GM12878 (cell line): Measurements from ENCODE around the gene CD40LG. TPM values are rescaled to one million over a fixed set of nuclear protein-coding genes. Genes with fewer than 3 reads are reported as not detected.

Source experiments
- ATAC-seq: fragments of 200-7000 bp; cut with Tn5 transposase; 3 replicates; pipeline ENCODE4 v1.9.1; 2020; ENCODE audit warnings: mild to moderate bottlenecking, moderate library complexity
- BruUV-seq: library from RNA; stranded (reverse); fragments of 400-500 nt; replicated peaks from 2 replicates; lab custom pipeline; 2021; lab: Mats Ljungman, UMichigan
- CTCF ChIA-PET: fragments of 300-600 bp; sonication (Branson Sonifier 250); formaldehyde crosslinking; extraction: SDS; loops from one replicate; lab custom pipeline; 2021; ENCODE audit warnings: inconsistent platforms; lab: Yijun Ruan, JAX
- POLR2A ChIA-PET: fragments of 350-600 bp; formaldehyde crosslinking; extraction: SDS; loops from one replicate; lab custom pipeline; 2021; ENCODE audit warnings: inconsistent platforms; lab: Charles Lee
- RAD21 ChIA-PET: fragments of 300-600 bp; sonication (Branson Sonifier 250); formaldehyde crosslinking; loops from one replicate; lab custom pipeline; 2023; ENCODE audit warnings: antibody characterized with exemption; ENCODE audit not compliant: unreplicated experiment; lab: Charles Lee
- SMC1A ChIA-PET: fragments of 300-600 bp; sonication (Branson Sonifier 250); formaldehyde crosslinking; loops from one replicate; lab custom pipeline; 2023; ENCODE audit not compliant: unreplicated experiment, uncharacterized antibody; lab: Charles Lee
- DNase-seq: peaks from one replicate; pipeline ENCODE4 v3.0.0-alpha.2; 2011; ENCODE audit warnings: low read depth, low spot score
- FAIRE-seq: peaks from 3 replicates; lab custom pipeline; 2011; peaks lifted over from hg19 to GRCh38; lab: Jason Lieb, UNC
- H2AFZ ChIP-seq: 2 replicates; pipeline ENCODE4 v1.6.0; 2011; ENCODE audit warnings: low read depth, low read length, control low read depth; ENCODE audit not compliant: control insufficient read depth
- H3K27ac ChIP-seq: 2 replicates; pipeline ENCODE4 v1.5.1; 2011; ENCODE audit warnings: control low read depth; ENCODE audit not compliant: control insufficient read depth, insufficient read depth
- H3K27me3 ChIP-seq, 2 experiments: replicated peaks in 1 of 2; 2 replicates each; pipeline versions ENCODE4 v1.6.0 to v1.6.1; 2011; ENCODE audit warnings: low read length in 1 of 2; ENCODE audit not compliant: control insufficient read depth in 2 of 2, insufficient read depth in 2 of 2
- H3K36me3 ChIP-seq, 2 experiments: 2 replicates each; pipeline ENCODE4 v1.5.1; 2011; ENCODE audit warnings: low read length in 1 of 2; ENCODE audit not compliant: control insufficient read depth in 2 of 2, insufficient read depth in 2 of 2
- H3K4me1 ChIP-seq: 2 replicates; pipeline ENCODE4 v1.6.1; 2011; ENCODE audit warnings: mild to moderate bottlenecking, low read length, moderate library complexity, mixed read lengths; ENCODE audit not compliant: control insufficient read depth, insufficient read depth
- H3K4me2 ChIP-seq: 2 replicates; pipeline ENCODE4 v1.6.0; 2011; ENCODE audit warnings: control low read depth; ENCODE audit not compliant: control insufficient read depth, insufficient read depth
- H3K4me3 ChIP-seq: fragments of 200-600 bp; sonication (generic); 2 replicates; pipeline ENCODE4 v1.5.1; 2016
- H3K79me2 ChIP-seq: 2 replicates; pipeline ENCODE4 v1.6.0; 2011; ENCODE audit warnings: low read length; ENCODE audit not compliant: control insufficient read depth, insufficient read depth
- H3K9ac ChIP-seq: 2 replicates; pipeline ENCODE4 v1.8.0; 2011; ENCODE audit warnings: low read length, control low read depth, mixed read lengths; ENCODE audit not compliant: control insufficient read depth, insufficient read depth
- H3K9me3 ChIP-seq: replicated peaks from 3 replicates; pipeline ENCODE4 v1.5.1; 2011; ENCODE audit warnings: mild to moderate bottlenecking, low read length; ENCODE audit not compliant: control insufficient read depth, insufficient read depth
- H4K20me1 ChIP-seq: 2 replicates; pipeline ENCODE4 v1.6.0; 2011; ENCODE audit not compliant: control insufficient read depth, insufficient read depth
- CREB1 ChIP-seq: IDR thresholded peaks from 2 replicates; pipeline ENCODE4 v1.6.1; 2012; ENCODE audit warnings: low read depth, mild to moderate bottlenecking, inconsistent platforms
- GATAD2B ChIP-seq: fragments of 450-650 bp; conservative IDR thresholded peaks from 2 replicates; pipeline ENCODE4 v1.6.1; 2017; ENCODE audit warnings: low read depth, mild to moderate bottlenecking, moderate library complexity
- HDAC2 ChIP-seq: fragments of 200-600 bp; sonication (generic); IDR thresholded peaks from 2 replicates; pipeline ENCODE4 v1.6.1; 2017
- HDAC6 ChIP-seq: fragments of 200-600 bp; sonication (generic); IDR thresholded peaks from one replicate; pipeline ENCODE4 v1.8.0; 2017; ENCODE audit warnings: antibody characterized with exemption; ENCODE audit not compliant: unreplicated experiment
- KDM1A ChIP-seq: fragments of 200-600 bp; sonication (generic); IDR thresholded peaks from 2 replicates; pipeline ENCODE4 v1.6.1; 2016; ENCODE audit warnings: borderline replicate concordance
- POLR2A ChIP-seq: IDR thresholded peaks from 2 replicates; pipeline ENCODE4 v1.6.1; 2011; ENCODE audit warnings: low read depth, mild to moderate bottlenecking, low read length
- PRDM15 ChIP-seq: fragments of 450-650 bp; formaldehyde crosslinking; IDR thresholded peaks from 2 replicates; pipeline ENCODE4 v1.4.0; 2020; ENCODE audit warnings: mild to moderate bottlenecking, moderate library complexity
- RB1 ChIP-seq: fragments of 450-650 bp; formaldehyde crosslinking; IDR thresholded peaks from 2 replicates; pipeline ENCODE4 v1.6.1; 2017; ENCODE audit warnings: mild to moderate bottlenecking, borderline replicate concordance
- SMC3 ChIP-seq: IDR thresholded peaks from 2 replicates; pipeline ENCODE4 v1.6.1; 2011; ENCODE audit warnings: low read length, improper control_type of control experiment, borderline replicate concordance
- SPI1 ChIP-seq: IDR thresholded peaks from 2 replicates; pipeline ENCODE4 v1.6.1; 2011; ENCODE audit warnings: low read depth, mild to moderate bottlenecking, low read length, moderate library complexity, borderline replicate concordance; ENCODE audit not compliant: insufficient read depth
- STAT3 ChIP-seq: IDR thresholded peaks from 2 replicates; pipeline ENCODE4 v1.6.1; 2011; ENCODE audit warnings: low read depth, low read length, improper control_type of control experiment
- TCF7 ChIP-seq: IDR thresholded peaks from 2 replicates; pipeline ENCODE4 v1.6.1; 2014; ENCODE audit warnings: antibody characterized with exemption, borderline replicate concordance
- WGBS: methylation state at CpG from one replicate; pipeline ENCODE4 v1.1.6; 2016; ENCODE audit warnings: low lambda C conversion rate; ENCODE audit not compliant: insufficient replicate concordance, insufficient coverage; ENCODE audit errors: missing lambda C conversion rate; 5-methylcytosine and 5-hydroxymethylcytosine counted together
- in situ Hi-C: fragments of 300-500 bp; cut with MboI; formaldehyde crosslinking; loops from 9 replicates; pipeline ENCODE4 v1.14.3; 2018; ENCODE audit warnings: mixed read lengths
- intact Hi-C: fragments of 100-400 bp; cut with micrococcal nuclease; formaldehyde crosslinking; loops from one replicate; pipeline ENCODE4 v1.14.2; 2022; ENCODE audit not compliant: unreplicated experiment
- polyA plus RNA-seq, 11 experiments: library from polyadenylated mRNA; depleted of rRNA in 4 of 11; unstranded in 6 of 11; stranded (reverse) in 5 of 11; fragments of >200 nt; fragmentation: Nextera tagmentation in 4 of 11; fragmentation: Illumina TruSeq in 1 of 11; extraction: Ambion mirVana in 4 of 11; extraction: Trizol in 1 of 11; gene quantifications; 1 replicate in 1 of 11; 2 replicates in 10 of 11; pipeline versions ENCODE4 v1.2.1 to v1.2.3, GENCODE V29; 2011 to 2016; ENCODE audit warnings: inconsistent platforms in 2 of 11, missing spikeins in 2 of 11, low read depth in 1 of 11
- total RNA-seq, 4 experiments: library from RNA; depleted of rRNA in 3 of 4; stranded (reverse); fragments of >200 nt in 3 of 4; fragmentation: Illumina TruSeq in 1 of 4; extraction: Trizol in 1 of 4; gene quantifications; 2 replicates each; pipeline versions ENCODE4 v1.2.1 to v1.2.3, GENCODE V29; 2013 to 2021
- TF ChIP-seq, protein P1 (sequence below): IDR thresholded peaks from 2 replicates; pipeline ENCODE4 v1.6.1; 2012; ENCODE audit warnings: mild to moderate bottlenecking, low read depth, low read length
- TF ChIP-seq, protein P2 (sequence below): IDR thresholded peaks from 2 replicates; pipeline ENCODE4 v1.6.1; 2011; ENCODE audit warnings: low read depth, mild to moderate bottlenecking, low read length, moderate library complexity, borderline replicate concordance; ENCODE audit errors: extremely low read depth
- TF ChIP-seq, protein P3 (sequence below): fragments of 450-650 bp; IDR thresholded peaks from 2 replicates; pipeline ENCODE4 v1.6.1; 2017; ENCODE audit warnings: mild to moderate bottlenecking, low read depth, inconsistent platforms; ENCODE audit not compliant: poor library complexity, severe bottlenecking

CD40LG gene
- total and polyA plus RNA-seq, 10 of the 15 experiments (the other 5 are each of a cell fraction or from before 2014, with no cell fraction given), result 0.04 to 0.21 (median 0.11) TPM; not detected in 6

- TF ChIP-seq, protein P1, sequence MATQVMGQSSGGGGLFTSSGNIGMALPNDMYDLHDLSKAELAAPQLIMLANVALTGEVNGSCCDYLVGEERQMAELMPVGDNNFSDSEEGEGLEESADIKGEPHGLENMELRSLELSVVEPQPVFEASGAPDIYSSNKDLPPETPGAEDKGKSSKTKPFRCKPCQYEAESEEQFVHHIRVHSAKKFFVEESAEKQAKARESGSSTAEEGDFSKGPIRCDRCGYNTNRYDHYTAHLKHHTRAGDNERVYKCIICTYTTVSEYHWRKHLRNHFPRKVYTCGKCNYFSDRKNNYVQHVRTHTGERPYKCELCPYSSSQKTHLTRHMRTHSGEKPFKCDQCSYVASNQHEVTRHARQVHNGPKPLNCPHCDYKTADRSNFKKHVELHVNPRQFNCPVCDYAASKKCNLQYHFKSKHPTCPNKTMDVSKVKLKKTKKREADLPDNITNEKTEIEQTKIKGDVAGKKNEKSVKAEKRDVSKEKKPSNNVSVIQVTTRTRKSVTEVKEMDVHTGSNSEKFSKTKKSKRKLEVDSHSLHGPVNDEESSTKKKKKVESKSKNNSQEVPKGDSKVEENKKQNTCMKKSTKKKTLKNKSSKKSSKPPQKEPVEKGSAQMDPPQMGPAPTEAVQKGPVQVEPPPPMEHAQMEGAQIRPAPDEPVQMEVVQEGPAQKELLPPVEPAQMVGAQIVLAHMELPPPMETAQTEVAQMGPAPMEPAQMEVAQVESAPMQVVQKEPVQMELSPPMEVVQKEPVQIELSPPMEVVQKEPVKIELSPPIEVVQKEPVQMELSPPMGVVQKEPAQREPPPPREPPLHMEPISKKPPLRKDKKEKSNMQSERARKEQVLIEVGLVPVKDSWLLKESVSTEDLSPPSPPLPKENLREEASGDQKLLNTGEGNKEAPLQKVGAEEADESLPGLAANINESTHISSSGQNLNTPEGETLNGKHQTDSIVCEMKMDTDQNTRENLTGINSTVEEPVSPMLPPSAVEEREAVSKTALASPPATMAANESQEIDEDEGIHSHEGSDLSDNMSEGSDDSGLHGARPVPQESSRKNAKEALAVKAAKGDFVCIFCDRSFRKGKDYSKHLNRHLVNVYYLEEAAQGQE, result no peak
- no peak for TF ChIP-seq GATAD2B
- TF ChIP-seq, protein P2, sequence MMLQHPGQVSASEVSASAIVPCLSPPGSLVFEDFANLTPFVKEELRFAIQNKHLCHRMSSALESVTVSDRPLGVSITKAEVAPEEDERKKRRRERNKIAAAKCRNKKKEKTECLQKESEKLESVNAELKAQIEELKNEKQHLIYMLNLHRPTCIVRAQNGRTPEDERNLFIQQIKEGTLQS, result no peak
- no peak for TF ChIP-seq SMC3
- TF ChIP-seq CREB1, result no peak
- TF ChIP-seq SPI1, result no peak
- no peak for TF ChIP-seq HDAC2
- TF ChIP-seq POLR2A, result no peak
These were observed 11.2 kb downstream of the CD40LG start (continued) for GRCh38 chrX:136659174-136659573.

GRCh38 chrX:136660896-136661295, 12.9 kb downstream of the CD40LG start:
- Histone ChIP-seq H3K9me3 (peaks cover 3% of the 10 kb centered on the region; the same call in 2 of the 3 replicates), H3K4me2 (no peak overlapping the region), H3K36me3 (no peaks in the 10 kb centered on the region), H3K27me3 (no peaks in the 10 kb centered on the region), H3K9ac (no peak overlapping the region), H3K27ac (no peak overlapping the region), H2AFZ (no peak overlapping the region), H4K20me1 (no peaks in the 10 kb centered on the region), H3K4me3 (no peak overlapping the region), H3K4me1 (peaks cover 17% of the 10 kb centered on the region; the same call in 1 of the 2 replicates), H3K79me2 (no peaks in the 10 kb centered on the region)
- DNase-seq, result no peak
- RAD21 ChIA-PET, result no interaction called here
- no peak for FAIRE-seq
- SMC1A ChIA-PET, result interaction anchor here (1.0 kb wide), 2 partner anchors 11 to 83 kb away, joined by 3 to 4 read pairs; no protein-coding TSS in a partner anchor
- CTCF ChIA-PET, result interaction anchor here (1.1 kb wide), 1 partner anchor 28 kb away, joined by 5 read pairs; no protein-coding TSS in a partner anchor
- in situ Hi-C loops (no loop called here), intact Hi-C loops (no loop called here)
- no peak for ATAC-seq
- WGBS, result 62% methylated on average over 1 of the region's 1 CpG
- POLR2A ChIA-PET, result no interaction called here
- BruUV-seq, result no TSS peak
- TF ChIP-seq RB1, result no peak
- no peak for TF ChIP-seq STAT3
- TF ChIP-seq TCF7, result no peak
- TF ChIP-seq PRDM15 (CRISPR knock-in tag), result no peak
- TF ChIP-seq KDM1A, result no peak
- TF ChIP-seq HDAC6, result no peak
- TF ChIP-seq, protein P3, sequence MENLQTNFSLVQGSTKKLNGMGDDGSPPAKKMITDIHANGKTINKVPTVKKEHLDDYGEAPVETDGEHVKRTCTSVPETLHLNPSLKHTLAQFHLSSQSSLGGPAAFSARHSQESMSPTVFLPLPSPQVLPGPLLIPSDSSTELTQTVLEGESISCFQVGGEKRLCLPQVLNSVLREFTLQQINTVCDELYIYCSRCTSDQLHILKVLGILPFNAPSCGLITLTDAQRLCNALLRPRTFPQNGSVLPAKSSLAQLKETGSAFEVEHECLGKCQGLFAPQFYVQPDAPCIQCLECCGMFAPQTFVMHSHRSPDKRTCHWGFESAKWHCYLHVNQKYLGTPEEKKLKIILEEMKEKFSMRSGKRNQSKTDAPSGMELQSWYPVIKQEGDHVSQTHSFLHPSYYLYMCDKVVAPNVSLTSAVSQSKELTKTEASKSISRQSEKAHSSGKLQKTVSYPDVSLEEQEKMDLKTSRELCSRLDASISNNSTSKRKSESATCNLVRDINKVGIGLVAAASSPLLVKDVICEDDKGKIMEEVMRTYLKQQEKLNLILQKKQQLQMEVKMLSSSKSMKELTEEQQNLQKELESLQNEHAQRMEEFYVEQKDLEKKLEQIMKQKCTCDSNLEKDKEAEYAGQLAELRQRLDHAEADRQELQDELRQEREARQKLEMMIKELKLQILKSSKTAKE, result no peak
